Forelimb muscle (tissue), 1 donor: ENCODE results near the gene ACOT6. TPM values are rescaled to one million over a fixed set of nuclear protein-coding genes. Genes with fewer than 3 reads are reported as not detected.
"Not testable (repeated sequence)": the region's sequence is repeated elsewhere in the genome, so short reads cannot be mapped to it uniquely, and the experiment has no call there.

Source experiments
- DNase-seq: peaks from one replicate; pipeline ENCODE4 v3.0.0-alpha.2; 2013; ENCODE audit warnings: low read depth
- polyA plus RNA-seq: library from polyadenylated mRNA; unstranded; fragments of 120-200 nt; gene quantifications from one replicate; pipeline ENCODE4 v1.2.1, GENCODE V29; 2013; ENCODE audit not compliant: insufficient read length

Gene ACOT6
- polyA plus RNA-seq, 1 donor, result not detected

- no peak for DNase-seq
These were observed 32.9 kb downstream of the ACOT6 start for GRCh38 chr14:73645248-73645610.

GRCh38 chr14:73651005-73651404 is 38.7 kb downstream of the ACOT6 start:
- no peak for DNase-seq

- no peak for DNase-seq
These were observed 43.5 kb downstream of the ACOT6 start for GRCh38 chr14:73655851-73656250.

GRCh38 chr14:73659202-73659601 is 46.9 kb downstream of the ACOT6 start:
- DNase-seq, result not testable (repeated sequence)

GRCh38 chr14:73660511-73660910 is 48.2 kb downstream of the ACOT6 start:
- DNase-seq, result no peak

GRCh38 chr14:73661872-73662271 is 49.6 kb downstream of the ACOT6 start:
- DNase-seq, result no peak

- no peak for DNase-seq
These were observed 50.2 kb downstream of the ACOT6 start for GRCh38 chr14:73662487-73662943.

GRCh38 chr14:73663548-73664212 is 51.4 kb downstream of the ACOT6 start:
- no peak for DNase-seq

GRCh38 chr14:73665130-73665529 is 52.8 kb downstream of the ACOT6 start:
- no peak for DNase-seq

- DNase-seq, result no peak
These were observed 54.3 kb downstream of the ACOT6 start for GRCh38 chr14:73666583-73666982.

GRCh38 chr14:73667854-73668253 is 55.5 kb downstream of the ACOT6 start:
- no peak for DNase-seq

Other genes with a start within 250 kb of the ACOT6 start
- gene NUMB, start 154.0 kb upstream of the ACOT6 start, polyA plus RNA-seq, result 29.7 TPM
- 5.2 TPM for gene RIOX1, start 121.6 kb upstream of the ACOT6 start, polyA plus RNA-seq
- gene ACOT1, start 75.4 kb upstream of the ACOT6 start, polyA plus RNA-seq, result 3.0 TPM
- 1.4 TPM for gene HEATR4, start 53.6 kb upstream of the ACOT6 start, polyA plus RNA-seq
- 23.7 TPM for gene ACOT2, start 43.3 kb upstream of the ACOT6 start, polyA plus RNA-seq
- 0.29 TPM for gene ACOT4, start 20.6 kb upstream of the ACOT6 start, polyA plus RNA-seq
- 6.8 TPM for gene DNAL1, start 32.5 kb downstream of the ACOT6 start, polyA plus RNA-seq
- gene PNMA1, start 101.9 kb downstream of the ACOT6 start, polyA plus RNA-seq, result 23.8 TPM
- gene PTGR2, start 239.3 kb downstream of the ACOT6 start, polyA plus RNA-seq, result 13.5 TPM